Adrenal gland (tissue), 5 donors: ENCODE measurements around the gene EHD3.

ENCODE experiments used
- POLR2A ChIP-seq, 2 donors: fragments of 450-650 bp; IDR thresholded peaks; one replicate each; pipeline ENCODE4 v1.6.1; 2017; ENCODE audit warnings: antibody characterized with exemption in 2 of 2, mild to moderate bottlenecking in 2 of 2, moderate library complexity in 1 of 2
- TF ChIP-seq, protein P1 (sequence below), 6 experiments: fragments of 450-650 bp in 4 of 6; fragments of 200-600 bp in 2 of 6; sonication (generic) in 1 of 6; IDR thresholded peaks; 1 replicate in 5 of 6; 2 replicates in 1 of 6; pipeline versions ENCODE4 v1.5.1 to v1.8.0; 2016 to 2021; ENCODE audit warnings: antibody characterized with exemption in 6 of 6, mild to moderate bottlenecking in 2 of 6, moderate library complexity in 1 of 6
- donor health status: DM: no; HTN: no; CAD: no.

DNA sequence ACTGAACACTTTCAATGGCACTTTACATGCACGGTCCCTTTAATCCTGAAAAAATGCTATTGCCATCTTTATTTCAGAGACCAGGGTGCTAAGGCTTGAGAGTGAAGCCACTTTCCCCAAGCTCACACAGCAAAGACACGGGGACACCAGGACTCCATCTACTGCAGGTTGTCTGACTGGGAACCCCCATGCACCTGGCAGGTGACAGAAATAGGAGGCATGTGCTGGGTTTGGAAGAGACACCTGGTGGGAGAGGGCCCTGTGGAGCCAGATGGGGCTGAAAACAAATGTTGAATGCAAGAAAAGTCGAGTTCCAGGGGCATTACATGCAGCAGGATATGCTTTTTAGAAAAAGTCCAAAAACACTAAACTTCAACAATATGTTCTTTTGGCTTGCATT lies 5.2 kb upstream of the EHD3 start:
- TF ChIP-seq, protein P1, sequence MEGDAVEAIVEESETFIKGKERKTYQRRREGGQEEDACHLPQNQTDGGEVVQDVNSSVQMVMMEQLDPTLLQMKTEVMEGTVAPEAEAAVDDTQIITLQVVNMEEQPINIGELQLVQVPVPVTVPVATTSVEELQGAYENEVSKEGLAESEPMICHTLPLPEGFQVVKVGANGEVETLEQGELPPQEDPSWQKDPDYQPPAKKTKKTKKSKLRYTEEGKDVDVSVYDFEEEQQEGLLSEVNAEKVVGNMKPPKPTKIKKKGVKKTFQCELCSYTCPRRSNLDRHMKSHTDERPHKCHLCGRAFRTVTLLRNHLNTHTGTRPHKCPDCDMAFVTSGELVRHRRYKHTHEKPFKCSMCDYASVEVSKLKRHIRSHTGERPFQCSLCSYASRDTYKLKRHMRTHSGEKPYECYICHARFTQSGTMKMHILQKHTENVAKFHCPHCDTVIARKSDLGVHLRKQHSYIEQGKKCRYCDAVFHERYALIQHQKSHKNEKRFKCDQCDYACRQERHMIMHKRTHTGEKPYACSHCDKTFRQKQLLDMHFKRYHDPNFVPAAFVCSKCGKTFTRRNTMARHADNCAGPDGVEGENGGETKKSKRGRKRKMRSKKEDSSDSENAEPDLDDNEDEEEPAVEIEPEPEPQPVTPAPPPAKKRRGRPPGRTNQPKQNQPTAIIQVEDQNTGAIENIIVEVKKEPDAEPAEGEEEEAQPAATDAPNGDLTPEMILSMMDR (IDR thresholded peaks at IDR 0.05), result no peak
- TF ChIP-seq POLR2A (IDR thresholded peaks at IDR 0.05), result no peak
